LNCaP clone FGC (cell line): ENCODE data around the gene FKRP.
"Not testable (repeated sequence)": the region's sequence is repeated elsewhere in the genome, so short reads cannot be mapped to it uniquely, and the experiment has no call there.

Source experiments
- DNase-seq: peaks from one replicate; pipeline ENCODE4 v3.0.0-alpha.2; 2011; ENCODE audit warnings: low read depth
- H3K4me3 ChIP-seq: 2 replicates; pipeline ENCODE4 v1.5.1; 2011; ENCODE audit warnings: mild to moderate bottlenecking, low read depth, low read length, control low read depth
- TF ChIP-seq, protein P1 (sequence below): IDR thresholded peaks from 2 replicates; pipeline ENCODE4 v1.5.1; 2012; ENCODE audit warnings: mild to moderate bottlenecking; ENCODE audit not compliant: control insufficient read depth, insufficient read depth; ENCODE audit errors: extremely low read depth

FKRP gene

DNA sequence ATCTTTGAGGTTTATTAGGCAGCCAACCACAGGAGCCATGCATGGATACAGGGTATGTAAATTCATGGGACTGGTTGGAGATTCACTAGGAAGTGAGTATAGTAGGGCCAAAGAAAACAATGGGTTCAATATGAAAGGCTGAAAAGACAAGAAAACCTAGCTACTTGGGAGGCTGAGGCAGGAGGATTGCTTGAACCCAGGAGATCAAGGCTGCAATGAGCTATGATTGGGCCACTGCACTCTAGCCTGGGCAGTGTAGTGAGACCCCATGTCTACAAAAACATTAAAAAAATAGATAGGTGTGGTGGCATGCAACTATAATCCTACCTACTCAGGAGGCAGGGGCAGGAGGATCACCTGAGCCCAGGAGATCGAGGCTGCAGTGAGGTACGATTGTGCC lies 52.9 kb downstream of the FKRP start:
- no peak for DNase-seq
- TF ChIP-seq, protein P1, sequence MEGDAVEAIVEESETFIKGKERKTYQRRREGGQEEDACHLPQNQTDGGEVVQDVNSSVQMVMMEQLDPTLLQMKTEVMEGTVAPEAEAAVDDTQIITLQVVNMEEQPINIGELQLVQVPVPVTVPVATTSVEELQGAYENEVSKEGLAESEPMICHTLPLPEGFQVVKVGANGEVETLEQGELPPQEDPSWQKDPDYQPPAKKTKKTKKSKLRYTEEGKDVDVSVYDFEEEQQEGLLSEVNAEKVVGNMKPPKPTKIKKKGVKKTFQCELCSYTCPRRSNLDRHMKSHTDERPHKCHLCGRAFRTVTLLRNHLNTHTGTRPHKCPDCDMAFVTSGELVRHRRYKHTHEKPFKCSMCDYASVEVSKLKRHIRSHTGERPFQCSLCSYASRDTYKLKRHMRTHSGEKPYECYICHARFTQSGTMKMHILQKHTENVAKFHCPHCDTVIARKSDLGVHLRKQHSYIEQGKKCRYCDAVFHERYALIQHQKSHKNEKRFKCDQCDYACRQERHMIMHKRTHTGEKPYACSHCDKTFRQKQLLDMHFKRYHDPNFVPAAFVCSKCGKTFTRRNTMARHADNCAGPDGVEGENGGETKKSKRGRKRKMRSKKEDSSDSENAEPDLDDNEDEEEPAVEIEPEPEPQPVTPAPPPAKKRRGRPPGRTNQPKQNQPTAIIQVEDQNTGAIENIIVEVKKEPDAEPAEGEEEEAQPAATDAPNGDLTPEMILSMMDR: no peak
- H3K4me3 ChIP-seq: no peak overlapping the region

DNA sequence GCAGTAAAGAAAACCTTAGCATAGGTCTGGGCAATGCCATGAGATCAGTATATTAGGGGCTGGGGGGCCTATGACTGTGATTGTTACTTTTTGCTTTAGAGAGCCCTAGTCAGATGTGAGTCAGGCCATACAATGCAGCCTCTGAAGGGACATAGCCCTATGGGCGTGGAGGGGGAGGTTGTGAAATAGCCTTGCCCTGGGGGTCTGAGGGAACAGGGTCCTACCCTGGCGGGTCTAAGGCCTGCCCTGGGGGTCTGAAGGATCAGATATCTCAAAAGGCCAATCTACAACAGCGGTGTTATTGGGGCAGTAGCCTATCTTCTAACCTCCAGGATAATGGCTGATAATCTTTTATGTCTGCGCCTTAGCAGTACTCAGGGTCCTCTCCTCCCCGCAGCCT lies 56.3 kb downstream of the FKRP start:
- no peak for DNase-seq
- no peak overlapping the region for H3K4me3 ChIP-seq
- TF ChIP-seq, protein P1: no peak

DNA sequence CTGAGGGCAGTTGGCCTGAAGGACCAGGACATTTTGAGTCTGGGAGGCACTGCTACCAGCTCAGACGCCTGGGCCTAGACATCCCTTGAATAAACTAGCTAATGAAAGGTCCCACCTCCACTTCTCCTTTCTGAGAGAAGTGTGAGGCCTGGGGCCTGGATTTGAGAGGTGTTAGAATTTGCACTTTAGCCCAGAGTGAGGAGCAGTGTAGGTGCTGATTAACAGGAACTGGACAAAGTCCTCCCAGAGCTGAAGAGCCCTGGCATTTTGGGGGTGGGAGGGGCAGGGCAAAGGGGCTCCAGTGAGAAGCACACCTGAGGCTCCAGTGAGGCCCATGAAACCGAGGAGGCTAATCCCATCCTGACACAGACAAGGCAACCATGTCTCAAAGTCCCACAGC lies 57.7 kb downstream of the FKRP start:
- TF ChIP-seq, protein P1: no peak
- no peak overlapping the region for H3K4me3 ChIP-seq
- no peak for DNase-seq

DNA sequence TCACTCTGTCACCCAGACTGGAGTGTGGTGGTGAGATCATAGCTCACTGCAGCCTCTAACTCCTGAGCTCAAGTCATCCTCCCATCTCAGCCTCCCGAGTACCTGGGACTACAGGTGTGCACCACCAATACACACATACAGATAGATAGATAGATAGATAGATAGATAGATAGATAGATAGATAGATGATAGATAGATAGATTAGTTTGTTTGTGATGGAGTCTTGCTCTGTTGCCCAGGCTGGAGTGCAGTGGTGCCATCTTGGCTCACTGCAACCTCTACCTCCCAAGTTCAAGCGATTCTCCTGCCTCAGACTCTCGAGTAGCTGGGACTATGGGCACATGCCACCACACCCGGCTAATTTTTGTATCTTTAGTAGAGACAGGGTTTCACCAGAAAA lies 58.6 kb downstream of the FKRP start:
- DNase-seq, H3K4me3 ChIP-seq: not testable (repeated sequence)

DNA sequence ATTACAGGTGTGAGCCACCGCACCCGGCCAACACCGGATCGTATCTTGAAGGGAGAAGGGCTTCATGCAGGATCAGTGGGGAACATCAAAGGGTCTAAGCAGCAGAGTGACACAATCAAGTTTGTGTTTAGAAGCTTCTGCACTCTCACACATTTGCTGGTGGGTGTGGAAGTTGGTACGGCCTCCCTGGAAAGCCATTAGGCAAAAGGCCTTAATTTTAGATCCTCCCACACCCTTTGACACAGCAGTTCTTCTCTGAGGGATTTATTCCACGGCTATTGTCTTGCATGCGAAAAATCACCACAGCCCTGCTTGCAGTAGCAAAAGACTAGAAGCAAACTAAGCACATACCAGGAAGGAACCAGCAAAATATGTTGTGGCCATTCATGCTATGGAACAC lies 60.8 kb downstream of the FKRP start:
- no peak for DNase-seq
- TF ChIP-seq, protein P1: no peak

More for the DNA sequence above, 60.8 kb downstream of the FKRP start:
- no peak overlapping the region for H3K4me3 ChIP-seq
